ENCODE data around the gene MCM3. TPM values are rescaled to one million over a fixed set of nuclear protein-coding genes. Genes with fewer than 3 reads are reported as not detected.

MCM3 gene
- total RNA-seq, 3 donors from 2014 or later: 32.1 to 43.6 (median 36.7) TPM

DNA sequence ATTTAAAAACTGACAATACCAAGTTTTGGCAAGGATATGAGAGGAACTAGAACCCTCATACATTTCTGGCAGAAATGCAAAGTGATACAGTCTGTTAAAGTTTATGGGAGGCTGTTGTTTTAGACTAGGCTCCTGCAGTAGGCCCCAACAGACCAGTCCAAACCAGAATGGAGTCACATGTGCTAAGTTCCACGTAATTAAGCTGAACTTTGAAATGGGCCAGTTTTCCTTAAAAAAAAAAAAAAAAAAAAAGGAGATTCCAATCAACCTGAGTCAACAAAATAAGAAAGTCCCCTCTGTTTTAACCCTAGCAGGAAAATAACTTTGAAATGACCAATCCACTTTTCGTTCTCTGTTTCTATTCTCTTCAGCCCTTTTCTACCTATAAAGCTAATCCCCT, 66.8 kb downstream of the MCM3 start:
- TF ChIP-seq, protein P1, sequence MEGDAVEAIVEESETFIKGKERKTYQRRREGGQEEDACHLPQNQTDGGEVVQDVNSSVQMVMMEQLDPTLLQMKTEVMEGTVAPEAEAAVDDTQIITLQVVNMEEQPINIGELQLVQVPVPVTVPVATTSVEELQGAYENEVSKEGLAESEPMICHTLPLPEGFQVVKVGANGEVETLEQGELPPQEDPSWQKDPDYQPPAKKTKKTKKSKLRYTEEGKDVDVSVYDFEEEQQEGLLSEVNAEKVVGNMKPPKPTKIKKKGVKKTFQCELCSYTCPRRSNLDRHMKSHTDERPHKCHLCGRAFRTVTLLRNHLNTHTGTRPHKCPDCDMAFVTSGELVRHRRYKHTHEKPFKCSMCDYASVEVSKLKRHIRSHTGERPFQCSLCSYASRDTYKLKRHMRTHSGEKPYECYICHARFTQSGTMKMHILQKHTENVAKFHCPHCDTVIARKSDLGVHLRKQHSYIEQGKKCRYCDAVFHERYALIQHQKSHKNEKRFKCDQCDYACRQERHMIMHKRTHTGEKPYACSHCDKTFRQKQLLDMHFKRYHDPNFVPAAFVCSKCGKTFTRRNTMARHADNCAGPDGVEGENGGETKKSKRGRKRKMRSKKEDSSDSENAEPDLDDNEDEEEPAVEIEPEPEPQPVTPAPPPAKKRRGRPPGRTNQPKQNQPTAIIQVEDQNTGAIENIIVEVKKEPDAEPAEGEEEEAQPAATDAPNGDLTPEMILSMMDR (IDR thresholded peaks at IDR 0.05): no peak
- H3K36me3 ChIP-seq (ENCODE audit: low read depth): no peaks in the 10 kb centered on the region
- no peak overlapping the region for H3K4me3 ChIP-seq
- intact Hi-C loops (cut with DNase I, micrococcal nuclease): no loop called here
- no peaks in the 10 kb centered on the region for H3K4me1 ChIP-seq (ENCODE audit: low read depth)
- DNase-seq (no peak), ATAC-seq (no peak)
- H3K9me3 ChIP-seq: no peaks in the 10 kb centered on the region

DNA sequence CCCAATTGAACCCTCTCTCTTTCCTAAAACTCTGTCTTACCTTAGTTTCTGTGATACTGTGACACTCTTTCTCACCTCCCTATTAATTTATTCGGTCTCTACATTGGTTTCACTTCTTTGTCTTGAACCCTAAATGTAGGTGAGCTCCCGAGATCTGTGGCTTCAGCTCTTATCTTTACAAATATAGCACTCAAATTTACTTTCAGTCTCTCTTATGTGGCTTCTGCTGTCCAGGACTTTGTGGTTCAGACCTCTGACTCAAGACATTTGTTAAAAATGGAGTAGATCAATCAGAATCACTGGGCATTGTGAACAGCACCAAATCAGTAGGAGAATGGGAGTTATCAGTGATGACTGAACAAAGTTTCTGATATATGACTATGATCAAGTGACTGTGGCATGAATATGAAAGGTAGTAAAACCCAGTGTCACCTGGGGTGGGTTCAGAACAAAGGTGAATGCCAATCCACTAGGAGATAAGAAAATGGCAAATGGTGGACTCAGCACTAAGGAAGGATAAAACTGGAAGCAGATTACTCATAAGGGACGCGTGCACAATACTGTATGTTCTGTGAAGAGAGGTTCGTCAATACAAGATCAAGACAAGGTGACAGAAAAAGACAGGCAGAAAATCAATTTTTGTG, 67.5 kb downstream of the MCM3 start:
- Histone ChIP-seq H3K36me3 (ENCODE audit: low read depth) (no peaks in the 10 kb centered on the region), H3K4me1 (ENCODE audit: low read depth) (no peaks in the 10 kb centered on the region), H3K9me3 (no peaks in the 10 kb centered on the region), H3K4me3 (no peak overlapping the region)
- DNase-seq (no peak), ATAC-seq (no peak)
- TF ChIP-seq, protein P1 (IDR thresholded peaks at IDR 0.05): no peak
- intact Hi-C loops (cut with DNase I, micrococcal nuclease): no loop called here

DNA sequence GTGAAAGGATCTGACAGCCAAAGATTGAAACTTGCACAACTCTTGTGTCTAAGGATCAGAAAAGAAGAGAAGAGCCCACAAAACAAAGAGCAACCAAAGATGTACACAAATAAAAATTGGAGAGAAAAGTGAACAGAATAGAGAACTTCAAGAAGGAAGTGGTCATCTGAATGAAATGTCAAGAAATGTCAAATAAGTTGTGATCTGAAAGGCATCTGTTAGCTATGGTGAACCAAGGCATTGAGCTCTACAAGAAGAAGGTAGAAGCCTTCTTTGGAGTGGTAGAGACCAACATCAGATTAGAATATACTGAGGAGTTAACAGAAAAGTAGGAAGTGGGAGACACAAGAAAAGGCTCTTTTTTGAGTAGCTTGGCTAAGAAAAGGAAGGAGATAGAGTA, 68.8 kb downstream of the MCM3 start:
- Histone ChIP-seq H3K4me3 (no peak overlapping the region), H3K36me3 (ENCODE audit: low read depth) (no peaks in the 10 kb centered on the region), H3K4me1 (ENCODE audit: low read depth) (no peaks in the 10 kb centered on the region), H3K9me3 (no peaks in the 10 kb centered on the region)
- DNase-seq (no peak), ATAC-seq (no peak)
- intact Hi-C loops (cut with DNase I, micrococcal nuclease): no loop called here
- TF ChIP-seq, protein P1 (IDR thresholded peaks at IDR 0.05): no peak

Other genes starting within 250 kb of the MCM3 start
- gene PKHD1, start 197.1 kb downstream of the MCM3 start, total RNA-seq: under 1 TPM; 0.12 to 0.22 (median 0.20) TPM
- gene IL17A, start 98.4 kb downstream of the MCM3 start, total RNA-seq: not detected
- not detected for gene IL17F, start 40.2 kb downstream of the MCM3 start, total RNA-seq
- gene PAQR8, start 77.4 kb upstream of the MCM3 start, total RNA-seq: 100 to 1,000 TPM in 1 of 3 donors, 10 to 100 TPM in 2; 70.6 to 184 (median 81.4) TPM
- gene EFHC1, start 135.6 kb upstream of the MCM3 start, total RNA-seq: 10 to 100 TPM; 10.8 to 22.2 (median 20.5) TPM

All from mucosa of descending colon (tissue), 3 donors.